SK-N-SH (cell line): ENCODE measurements around the gene LRIT2. TPM values are rescaled to one million over a fixed set of nuclear protein-coding genes. Genes with fewer than 3 reads are reported as not detected.

Source experiments
- CTCF ChIA-PET: fragments of 300-600, 350-600 bp; formaldehyde crosslinking; extraction: SDS; loops from one replicate; lab custom pipeline; 2021; lab: Yijun Ruan, JAX
- POLR2A ChIA-PET: fragments of 350-600 bp; sonication (Branson Sonifier 250); formaldehyde crosslinking; extraction: SDS; loops from one replicate; lab custom pipeline; 2020; ENCODE audit warnings: antibody characterized with exemption, inconsistent platforms; lab: Yijun Ruan, JAX
- DNase-seq: peaks from one replicate; pipeline ENCODE4 v3.0.0; 2012
- H2AFZ ChIP-seq: fragments of 200-600 bp; sonication (generic); 2 replicates; pipeline ENCODE4 v1.8.1; 2016; ENCODE audit warnings: antibody characterized with exemption, mild to moderate bottlenecking, low read depth
- H3F3A ChIP-seq: fragments of 200-600 bp; sonication (generic); replicated peaks from 2 replicates; pipeline ENCODE3; 2016; ENCODE audit warnings: antibody characterized with exemption, mild to moderate bottlenecking; ENCODE audit not compliant: insufficient read depth
- H3K27ac ChIP-seq, 2 experiments: fragments of 200-500 bp in 1 of 2; fragments of 200-600 bp in 1 of 2; sonication (Bioruptor generic) in 1 of 2; sonication (generic), shearing (Covaris generic) in 1 of 2; 2 replicates each; pipeline versions ENCODE4 v1.5.1 to v1.6.1; 2014 to 2016; ENCODE audit warnings: low read depth in 2 of 2, inconsistent platforms in 1 of 2, low read length in 1 of 2, mild to moderate bottlenecking in 1 of 2, mixed read lengths in 1 of 2
- H3K27me3 ChIP-seq: fragments of 200-600 bp; sonication (generic), shearing (Covaris generic); 2 replicates; pipeline ENCODE4 v1.6.1; 2016; ENCODE audit warnings: mixed run types; ENCODE audit not compliant: insufficient read depth
- H3K36me3 ChIP-seq, 2 experiments: fragments of 200-500 bp in 1 of 2; fragments of 200-600 bp in 1 of 2; sonication (Bioruptor generic) in 1 of 2; sonication (generic) in 1 of 2; replicated peaks in 1 of 2; 2 replicates each; pipeline versions ENCODE3 to v1.5.1; 2014 to 2016; ENCODE audit warnings: low read length in 1 of 2, mild to moderate bottlenecking in 1 of 2; ENCODE audit not compliant: insufficient read depth in 2 of 2, control insufficient read depth in 1 of 2
- H3K4me1 ChIP-seq, 2 experiments: fragments of 200-500 bp in 1 of 2; fragments of 200-600 bp in 1 of 2; sonication (Bioruptor generic) in 1 of 2; sonication (generic), shearing (Covaris generic) in 1 of 2; 2 replicates each; pipeline versions ENCODE4 v1.5.1 to v1.6.1; 2014 to 2016; ENCODE audit warnings: low read depth in 1 of 2, low read length in 1 of 2, mixed run types in 1 of 2; ENCODE audit not compliant: insufficient read depth in 2 of 2, control insufficient read depth in 1 of 2
- H3K4me2 ChIP-seq: fragments of 200-600 bp; sonication (generic), shearing (Covaris generic); 2 replicates; pipeline ENCODE4 v1.6.1; 2017; ENCODE audit warnings: mixed run types
- H3K4me3 ChIP-seq, 2 experiments: fragments of 200-500 bp in 1 of 2; fragments of 200-600 bp in 1 of 2; sonication (Bioruptor generic) in 1 of 2; sonication (generic), shearing (Covaris generic) in 1 of 2; 2 replicates each; pipeline versions ENCODE4 v1.5.1 to v1.8.1; 2014 to 2016; ENCODE audit warnings: low read depth in 2 of 2, inconsistent platforms in 1 of 2, low read length in 1 of 2, mild to moderate bottlenecking in 1 of 2, mixed read lengths in 1 of 2, moderate library complexity in 1 of 2
- H3K79me2 ChIP-seq: fragments of 200-600 bp; sonication (generic); 2 replicates; pipeline ENCODE4 v1.8.1; 2017; ENCODE audit warnings: mild to moderate bottlenecking; ENCODE audit not compliant: insufficient read depth
- H3K9ac ChIP-seq: fragments of 200-600 bp; sonication (generic); 2 replicates; pipeline ENCODE4 v1.6.1; 2017; ENCODE audit warnings: mixed run types
- H3K9me2 ChIP-seq: fragments of 200-600 bp; sonication (generic); 2 replicates; pipeline ENCODE4 v1.6.1; 2017; ENCODE audit warnings: mixed run types
- H3K9me3 ChIP-seq: fragments of 200-600 bp; sonication (generic); 2 replicates; pipeline ENCODE4 v1.6.1; 2017; ENCODE audit warnings: mixed run types, mild to moderate bottlenecking, moderate library complexity
- H4K20me1 ChIP-seq: fragments of 200-600 bp; sonication (generic); 2 replicates; pipeline ENCODE4 v1.6.1; 2017; ENCODE audit warnings: mild to moderate bottlenecking, mixed run types; ENCODE audit not compliant: insufficient read depth
- CHD2 ChIP-seq: fragments of 150-350 bp; IDR thresholded peaks from 2 replicates; pipeline ENCODE4 v1.6.1; 2018; ENCODE audit warnings: low read length; ENCODE audit not compliant: partially characterized antibody
- EZH2phosphoT487 ChIP-seq: fragments of 200-600 bp; sonication (generic); IDR thresholded peaks from 2 replicates; pipeline ENCODE4 v1.6.1; 2017; ENCODE audit warnings: low read depth, mixed run types, mild to moderate bottlenecking, antibody characterized with exemption, moderate library complexity, borderline replicate concordance
- FOSL2 ChIP-seq: IDR thresholded peaks from 2 replicates; pipeline ENCODE4 v1.4.0; 2012; ENCODE audit warnings: low read depth, mild to moderate bottlenecking, moderate library complexity, borderline replicate concordance
- FOXJ3 ChIP-seq: sonication (generic); formaldehyde crosslinking; IDR thresholded peaks from 2 replicates; pipeline ENCODE4 v1.5.1; 2020; ENCODE audit warnings: mild to moderate bottlenecking, missing genetic modification reagents
- GATA2 ChIP-seq: sonication (generic); formaldehyde crosslinking; IDR thresholded peaks from 2 replicates; pipeline ENCODE4 v1.5.0; 2020; ENCODE audit warnings: mild to moderate bottlenecking, missing genetic modification reagents
- IRF3 ChIP-seq: fragments of 150-350 bp; IDR thresholded peaks from 2 replicates; pipeline ENCODE4 v1.6.1; 2016; ENCODE audit warnings: mild to moderate bottlenecking, low read depth, low read length
- JUND ChIP-seq: IDR thresholded peaks from 2 replicates; pipeline ENCODE4 v1.4.0; 2012
- MAX ChIP-seq: IDR thresholded peaks from 2 replicates; pipeline ENCODE4 v1.4.0; 2012; ENCODE audit warnings: low read depth
- MEF2A ChIP-seq: IDR thresholded peaks from 2 replicates; pipeline ENCODE4 v1.4.0; 2012; ENCODE audit warnings: low read depth, borderline replicate concordance
- MXI1 ChIP-seq: IDR thresholded peaks from 2 replicates; pipeline ENCODE4 v1.6.1; 2012; ENCODE audit warnings: mild to moderate bottlenecking, low read depth, low read length, improper control_type of control experiment
- NFIC ChIP-seq: IDR thresholded peaks from 2 replicates; pipeline ENCODE4 v1.4.0; 2012; ENCODE audit warnings: borderline replicate concordance
- NRF1 ChIP-seq: IDR thresholded peaks from 2 replicates; pipeline ENCODE4 v1.6.1; 2012; ENCODE audit warnings: low read depth, mild to moderate bottlenecking, low read length
- POLR2AphosphoS5 ChIP-seq: IDR thresholded peaks from 2 replicates; pipeline ENCODE4 v1.6.1; 2012; ENCODE audit warnings: low read depth, low read length
- RAD21 ChIP-seq: IDR thresholded peaks from 2 replicates; pipeline ENCODE4 v1.6.1; 2012; ENCODE audit warnings: mild to moderate bottlenecking, low read length
- REST ChIP-seq: IDR thresholded peaks from 2 replicates; pipeline ENCODE4 v1.6.1; 2012; ENCODE audit warnings: mild to moderate bottlenecking, low read depth, low read length, moderate library complexity
- RFX5 ChIP-seq: IDR thresholded peaks from 2 replicates; pipeline ENCODE4 v1.6.1; 2012; ENCODE audit warnings: mild to moderate bottlenecking, improper control_type of control experiment, low read length
- TAF1 ChIP-seq: IDR thresholded peaks from 2 replicates; pipeline ENCODE4 v1.6.1; 2012; ENCODE audit warnings: low read depth, mild to moderate bottlenecking, low read length, moderate library complexity, borderline replicate concordance
- USF2 ChIP-seq: fragments of 150-350 bp; IDR thresholded peaks from 2 replicates; pipeline ENCODE4 v1.6.1; 2017; ENCODE audit warnings: antibody characterized with exemption, low read length, low read depth, borderline replicate concordance
- YY1 ChIP-seq: IDR thresholded peaks from 2 replicates; pipeline ENCODE4 v1.4.0; 2012; ENCODE audit warnings: low read depth, mild to moderate bottlenecking
- ZBTB33 ChIP-seq: IDR thresholded peaks from 2 replicates; pipeline ENCODE4 v1.4.0; 2012; ENCODE audit warnings: low read depth, borderline replicate concordance
- whole genome bisulfite sequencing: methylation state at CpG from one replicate; pipeline ENCODE4 v1.1.6; 2017; ENCODE audit warnings: low lambda C conversion rate; 5-methylcytosine and 5-hydroxymethylcytosine counted together
- polyA plus RNA-seq, 3 experiments: library from polyadenylated mRNA; depleted of rRNA; stranded (reverse); fragments of >200 nt; gene quantifications; 2 replicates each; pipeline ENCODE4 v1.2.3, GENCODE V29; 2012

Gene LRIT2
- polyA plus RNA-seq, 1 of the 3 experiments (the other 2 are of a cell fraction), result not detected

- DNase-seq, result no peak
- H3K27ac ChIP-seq, result no peak overlapping the region
- H4K20me1 ChIP-seq, result no peaks in the 10 kb centered on the region
- no peaks in the 10 kb centered on the region for H3K79me2 ChIP-seq
- CTCF ChIA-PET, result interaction anchor here (1.4 kb wide), 1 partner anchor 36 kb away, joined by 3 read pairs; no protein-coding TSS in a partner anchor
- H3K9ac ChIP-seq, result no peak overlapping the region
- no peaks in the 10 kb centered on the region for H3K36me3 ChIP-seq
- H3F3A ChIP-seq, result no peaks in the 10 kb centered on the region
- no peaks in the 10 kb centered on the region for H3K9me3 ChIP-seq
- H3K4me3 ChIP-seq, result no peak overlapping the region
- POLR2A ChIA-PET, result no interaction called here
- H3K27me3 ChIP-seq, result no peaks in the 10 kb centered on the region
- H3K9me2 ChIP-seq, result no peaks in the 10 kb centered on the region
- no peak for TF ChIP-seq NRF1
- TF ChIP-seq MEF2A, result no peak
- no peak for TF ChIP-seq FOSL2
- TF ChIP-seq USF2, result no peak
- TF ChIP-seq NFIC, result no peak
- no peak for TF ChIP-seq IRF3
- TF ChIP-seq MXI1, result no peak
- TF ChIP-seq EZH2phosphoT487, result no peak
- no peak for TF ChIP-seq MAX
- no peak for TF ChIP-seq GATA2
- TF ChIP-seq JUND, result no peak
- no peak for TF ChIP-seq YY1
- TF ChIP-seq FOXJ3 (CRISPR knock-in tag), result no peak
- no peak for TF ChIP-seq RAD21
- peaks cover 0 to 3% of the 10 kb centered on the region in 2 experiments; a peak in 1 of 4 replicates for H3K4me1 ChIP-seq
- H2AFZ ChIP-seq, result no peak overlapping the region
- WGBS, result 17% methylated on average over 4 of the region's 4 CpGs
- no peak overlapping the region for H3K4me2 ChIP-seq
Measured at GRCh38 chr10:84184517-84184916, 40.8 kb downstream of the LRIT2 start.

- Histone ChIP-seq H3K79me2 (no peaks in the 10 kb centered on the region), H3K9me3 (no peaks in the 10 kb centered on the region), H3F3A (no peaks in the 10 kb centered on the region), H3K4me2 (no peak overlapping the region), H2AFZ (no peak overlapping the region), H3K27ac (no peak overlapping the region), H3K4me3 (no peak overlapping the region), H3K9ac (no peak overlapping the region), H3K36me3 (no peaks in the 10 kb centered on the region), H4K20me1 (no peaks in the 10 kb centered on the region), H3K9me2 (no peaks in the 10 kb centered on the region), H3K27me3 (no peaks in the 10 kb centered on the region), H3K4me1 (peaks cover 0 to 10% of the 10 kb centered on the region in 2 experiments; a peak in 1 of 4 replicates)
- WGBS, result 73% methylated on average over 5 of the region's 5 CpGs
- DNase-seq, result no peak
- POLR2A ChIA-PET, result no interaction called here
- CTCF ChIA-PET, result interaction anchor here (1.3 to 2.1 kb wide), 2 partner anchors 14 to 34 kb away, joined by 3 to 5 read pairs; no protein-coding TSS in a partner anchor
- TF ChIP-seq POLR2AphosphoS5 (no peak), USF2 (no peak), RAD21 (no peak), FOSL2 (no peak), TAF1 (no peak), FOXJ3 (CRISPR knock-in tag) (no peak), CHD2 (no peak), REST (no peak), RFX5 (no peak), ZBTB33 (no peak)
Measured at GRCh38 chr10:84181631-84182030, 43.7 kb downstream of the LRIT2 start.
